Skeletal muscle cell (primary cell): ENCODE data around the gene KRT80.

ENCODE experiments used
- DNase-seq: peaks from one replicate; pipeline ENCODE4 v3.0.0-alpha.2; 2010; ENCODE audit warnings: low read depth
- H3K4me3 ChIP-seq: 2 replicates; pipeline ENCODE4 v1.5.1; 2011; ENCODE audit warnings: low read depth, mild to moderate bottlenecking, control low read depth, low read length, moderate library complexity

The KRT80 gene

DNA sequence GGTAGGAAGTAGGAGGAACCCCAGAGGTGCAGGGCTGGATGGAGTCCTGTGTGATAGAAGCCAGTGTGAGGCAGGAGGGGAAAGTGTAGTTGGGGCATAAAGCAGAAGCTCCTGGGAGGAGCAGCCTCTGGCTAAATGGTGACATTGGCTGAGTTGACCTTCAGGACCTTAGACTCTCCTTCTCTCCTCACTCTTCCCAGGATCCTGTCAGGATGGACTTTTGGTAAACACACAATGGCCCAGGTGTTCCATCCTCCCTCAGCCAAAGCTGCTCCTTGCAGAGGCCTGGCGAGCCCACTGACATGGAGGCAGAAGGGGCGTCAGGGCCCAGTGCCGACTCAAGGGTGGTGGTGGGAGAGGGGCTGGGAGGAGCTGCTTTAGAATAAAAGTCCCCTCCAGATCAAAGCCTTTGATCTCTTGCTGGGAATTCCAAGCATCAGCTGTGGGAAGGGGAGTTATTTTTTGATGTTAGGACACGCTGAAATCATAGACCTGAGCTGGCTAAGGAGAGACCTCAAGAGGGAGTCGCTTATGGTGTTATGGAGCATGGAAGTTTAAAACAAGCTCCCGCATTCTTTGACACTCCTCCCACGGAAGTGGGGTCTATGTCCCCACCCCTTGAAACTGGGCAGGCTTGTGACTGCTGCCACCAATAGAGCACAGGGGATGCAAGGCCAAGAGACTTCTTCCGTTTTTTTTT, 68.2 kb downstream of the KRT80 start:
- DNase-seq = no peak
- H3K4me3 ChIP-seq = no peak overlapping the region

DNA sequence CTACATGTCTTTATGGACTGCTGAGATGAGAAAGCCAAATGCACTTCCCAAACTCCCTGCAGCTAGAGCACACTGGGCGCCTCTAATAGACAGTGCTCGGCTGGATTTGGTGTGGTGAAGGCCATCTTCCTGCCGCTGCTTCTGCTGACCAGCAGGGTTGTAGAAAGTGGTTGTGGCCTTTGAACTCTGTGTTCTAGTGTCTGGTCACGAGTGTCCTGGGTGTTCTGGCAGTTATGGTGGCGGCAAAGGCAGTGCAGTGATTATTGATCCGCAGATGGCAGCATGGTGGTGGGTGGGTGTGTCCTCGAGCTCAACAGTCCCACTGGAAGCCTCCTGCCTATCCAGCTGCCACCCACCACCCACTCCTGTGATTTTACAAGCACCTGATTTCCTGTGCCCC, 68.9 kb downstream of the KRT80 start:
- DNase-seq = no peak
- no peak overlapping the region for H3K4me3 ChIP-seq

DNA sequence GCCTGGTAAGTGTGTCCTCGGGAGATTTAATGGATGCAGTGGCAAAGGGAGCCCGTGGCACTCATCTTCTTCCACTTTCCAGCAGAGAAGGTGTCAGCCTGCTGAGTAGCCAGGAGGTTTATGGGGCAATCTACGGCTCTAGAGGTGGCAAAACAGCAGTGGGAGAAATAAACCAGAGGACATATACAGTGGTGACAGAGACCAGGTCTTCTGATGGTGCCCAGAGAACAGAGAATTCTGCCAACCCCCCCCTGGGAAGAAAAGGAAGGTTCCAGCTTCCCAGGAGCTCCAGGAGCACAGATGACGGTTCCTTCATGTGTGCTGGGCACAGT, 69.3 kb downstream of the KRT80 start:
- no peak for DNase-seq
- H3K4me3 ChIP-seq = no peak overlapping the region

DNA sequence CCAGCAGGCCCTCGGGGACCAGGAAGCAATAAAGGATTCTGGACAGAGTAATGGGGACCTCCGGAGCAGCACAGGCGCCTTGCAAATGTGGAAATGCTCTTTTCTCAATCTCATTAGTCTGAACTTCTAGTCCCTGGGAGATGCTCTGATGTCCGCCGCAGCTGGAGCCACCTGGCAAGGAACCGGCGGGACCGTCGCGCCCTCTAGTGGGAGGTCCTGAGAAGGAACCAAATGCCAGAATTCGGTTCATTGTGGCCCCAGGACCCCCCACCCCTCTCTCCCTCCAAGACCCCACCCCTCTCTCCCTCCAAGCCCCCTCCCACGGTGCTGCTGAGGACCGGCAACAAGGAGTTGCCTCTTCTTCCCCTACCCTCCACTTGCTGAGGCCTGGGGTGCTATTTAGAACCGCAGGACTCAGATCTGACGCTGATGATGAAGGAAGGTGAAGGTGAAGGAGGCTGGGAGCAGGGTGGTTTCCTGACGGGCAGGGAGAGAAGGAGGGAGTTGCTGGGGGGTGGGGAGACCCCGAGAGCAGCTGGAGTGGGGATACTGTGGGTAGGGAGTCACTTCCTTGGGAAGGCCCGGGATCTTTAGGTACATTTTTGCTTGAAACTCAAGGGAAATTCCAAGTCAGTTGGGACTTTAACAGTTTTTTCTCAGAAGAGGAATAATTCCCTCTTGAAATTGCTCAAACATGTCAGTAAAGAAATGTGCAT, 69.8 kb downstream of the KRT80 start:
- DNase-seq = peak; percentile 4
- H3K4me3 ChIP-seq = no peak overlapping the region

DNA sequence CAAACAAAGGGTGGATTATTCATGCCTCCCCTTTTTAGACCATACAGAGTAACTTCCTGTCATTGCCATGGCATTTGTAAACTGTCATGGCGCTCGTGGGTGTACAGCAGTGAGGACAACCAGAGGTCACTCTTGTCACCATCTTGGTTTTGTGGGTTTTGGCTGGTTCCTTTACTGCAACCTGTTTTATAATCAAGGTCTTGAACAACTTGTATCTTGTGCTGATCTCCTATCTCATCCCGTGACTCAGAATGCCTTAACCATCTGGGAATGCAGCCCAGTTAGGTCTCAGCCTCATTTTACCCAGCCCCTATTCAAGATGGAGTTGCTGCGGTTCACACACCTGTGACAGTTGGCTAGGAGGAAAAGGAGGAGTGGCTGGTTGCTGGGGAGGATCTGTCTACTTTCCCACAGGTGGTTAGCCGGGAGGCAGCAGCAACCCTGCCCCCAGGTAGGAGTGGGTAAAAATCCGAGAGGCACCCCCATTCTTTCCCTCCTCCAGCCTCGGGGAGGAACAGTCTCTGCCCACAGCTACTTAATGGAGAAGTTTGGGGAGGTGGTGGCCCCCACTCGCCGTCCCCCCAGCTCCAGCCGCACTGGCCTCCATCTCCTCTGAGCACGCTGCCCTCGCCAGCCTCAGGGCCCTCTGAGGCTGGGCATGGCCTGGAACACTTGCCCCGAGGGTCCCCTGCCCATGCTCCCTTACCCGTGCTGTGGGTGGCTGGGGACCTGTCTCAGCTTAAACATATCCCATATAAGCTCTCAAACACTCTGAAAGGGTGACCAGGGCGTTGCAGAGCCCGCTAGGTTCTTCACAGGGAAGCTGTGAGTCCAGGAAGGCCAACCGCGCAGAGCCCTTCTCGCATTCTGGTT, 70.6 kb downstream of the KRT80 start:
- no peak overlapping the region for H3K4me3 ChIP-seq
- DNase-seq = no peak

DNA sequence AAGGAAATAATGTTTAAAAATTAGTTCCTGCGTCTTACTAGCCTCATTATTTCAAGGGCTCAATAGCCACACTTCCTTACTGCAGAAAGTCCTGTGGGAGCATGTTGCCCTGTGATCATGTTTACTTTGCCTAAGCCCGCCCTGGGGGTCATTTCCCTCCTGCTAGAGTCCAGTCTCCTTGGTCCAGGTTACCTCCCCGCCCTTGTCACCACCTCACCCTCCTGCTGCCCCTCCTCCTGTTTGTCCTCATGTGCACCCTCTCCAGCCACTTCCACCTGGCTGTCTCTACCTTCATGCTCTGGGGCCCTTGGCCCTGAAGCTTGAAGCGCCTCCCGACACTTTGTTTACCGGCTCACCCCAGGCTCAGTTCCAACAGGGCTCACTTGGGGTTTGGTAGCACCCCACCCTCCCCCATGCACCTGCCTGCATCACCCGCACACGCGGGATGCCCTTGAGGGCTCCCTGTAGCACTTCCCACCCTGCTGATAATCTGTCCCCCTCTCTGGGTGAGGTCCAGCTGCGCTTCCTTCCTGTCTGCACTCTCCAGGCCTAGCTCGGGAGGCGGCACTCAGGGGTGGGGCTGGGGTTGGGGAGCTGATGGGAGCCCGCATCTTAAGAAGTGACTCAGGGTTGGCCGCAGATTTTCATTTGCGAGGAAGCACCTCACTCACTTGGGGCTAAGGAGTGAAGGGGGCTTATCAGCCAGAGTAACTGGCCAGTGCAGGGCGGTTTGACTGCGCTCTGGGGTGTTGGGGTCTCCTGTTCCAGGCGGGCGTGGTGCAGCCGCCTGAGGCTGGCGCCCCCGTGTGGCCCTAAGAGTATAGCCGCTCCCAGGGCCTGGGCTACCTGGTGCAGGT, 72.2 kb downstream of the KRT80 start:
- no peak overlapping the region for H3K4me3 ChIP-seq
- DNase-seq = no peak
